GM18520 (cell line): ENCODE results near the gene MRPS2.
"Not testable (repeated sequence)": the region's sequence is repeated elsewhere in the genome, so short reads cannot be mapped to it uniquely, and the experiment has no call there.

ENCODE experiments used
- ATAC-seq: cut with Tn5 transposase; IDR thresholded peaks from one replicate; pipeline ENCODE4 v1.9.1; 2021; ENCODE audit not compliant: unreplicated experiment

The MRPS2 gene

GRCh38 chr9:135526730-135527571 is 26.5 kb downstream of the MRPS2 start:
- ATAC-seq: no peak

GRCh38 chr9:135528842-135529435 is 28.5 kb downstream of the MRPS2 start:
- ATAC-seq: not testable (repeated sequence)

- ATAC-seq: no peak
Observed at GRCh38 chr9:135530146-135530545, 29.7 kb downstream of the MRPS2 start.

GRCh38 chr9:135531096-135531495 is 30.6 kb downstream of the MRPS2 start:
- ATAC-seq: no peak

- ATAC-seq: no peak
Observed at GRCh38 chr9:135533113-135533512, 32.6 kb downstream of the MRPS2 start.

- no peak for ATAC-seq
Observed at GRCh38 chr9:135533674-135534073, 33.2 kb downstream of the MRPS2 start.

- ATAC-seq: not testable (repeated sequence)
Observed at GRCh38 chr9:135534192-135534711, 33.8 kb downstream of the MRPS2 start.

- not testable (repeated sequence) for ATAC-seq
Observed at GRCh38 chr9:135534826-135535225, 34.3 kb downstream of the MRPS2 start.

- ATAC-seq: not testable (repeated sequence)
Observed at GRCh38 chr9:135535631-135536030, 35.1 kb downstream of the MRPS2 start.

- ATAC-seq: no peak
Observed at GRCh38 chr9:135536216-135536615, 35.7 kb downstream of the MRPS2 start.

- not testable (repeated sequence) for ATAC-seq
Observed at GRCh38 chr9:135543262-135543894, 42.9 kb downstream of the MRPS2 start.

GRCh38 chr9:135544981-135545635 is 44.6 kb downstream of the MRPS2 start:
- ATAC-seq: no peak

- not testable (repeated sequence) for ATAC-seq
Observed at GRCh38 chr9:135545646-135546176, 45.2 kb downstream of the MRPS2 start, which contains the start of gene OBP2A. OBP2A (plus strand) TSS chr9:135546126; CDS start chr9:135546181, 55 bp downstream.

GRCh38 chr9:135546792-135547617 is 46.5 kb downstream of the MRPS2 start:
- ATAC-seq: not testable (repeated sequence)

- no peak for ATAC-seq
Observed at GRCh38 chr9:135547756-135548736, 47.6 kb downstream of the MRPS2 start.

GRCh38 chr9:135549478-135550343 is 49.2 kb downstream of the MRPS2 start:
- not testable (repeated sequence) for ATAC-seq

GRCh38 chr9:135550344-135550918 is 49.9 kb downstream of the MRPS2 start:
- no peak for ATAC-seq
